Type B pancreatic cell (in vitro differentiated cells): ENCODE results near the gene EHMT1. TPM values are rescaled to one million over a fixed set of nuclear protein-coding genes. Genes with fewer than 3 reads are reported as not detected.
"Not testable (repeated sequence)": the region's sequence is repeated elsewhere in the genome, so short reads cannot be mapped to it uniquely, and the experiment has no call there.

ENCODE experiments used
- DNase-seq: peaks from one replicate; pipeline ENCODE4 v3.0.0; 2021; ENCODE audit warnings: mixed read lengths; ENCODE audit not compliant: unreplicated experiment; ENCODE audit errors: extremely low spot score
- H3K27ac Mint-ChIP-seq: 2 replicates; pipeline ENCODE4 v1.8.0; 2021; ENCODE audit warnings: mild to moderate bottlenecking, mixed read lengths
- H3K27me3 Mint-ChIP-seq: 2 replicates; pipeline ENCODE4 v1.8.0; 2021; ENCODE audit warnings: mixed read lengths
- H3K36me3 Mint-ChIP-seq: 2 replicates; pipeline ENCODE4 v1.8.0; 2021; ENCODE audit warnings: mixed read lengths
- H3K4me1 Mint-ChIP-seq: one replicate; pipeline ENCODE4 v1.8.0; 2021; ENCODE audit warnings: mixed read lengths; ENCODE audit not compliant: unreplicated experiment
- H3K4me3 Mint-ChIP-seq: 2 replicates; pipeline ENCODE4 v1.8.0; 2021; ENCODE audit warnings: mild to moderate bottlenecking, mixed read lengths
- H3K9me3 Mint-ChIP-seq: 2 replicates; pipeline ENCODE4 v1.8.0; 2021; ENCODE audit warnings: mixed read lengths
- CTCF ChIP-seq: fragments of 200-600 bp; sonication (generic); conservative IDR thresholded peaks from 2 replicates; pipeline ENCODE4 v1.5.0; 2021; ENCODE audit warnings: antibody characterized with exemption, mild to moderate bottlenecking
- total RNA-seq: library from RNA; stranded (reverse); gene quantifications from 2 replicates; pipeline ENCODE4 v1.2.1, GENCODE V29; 2021; ENCODE audit warnings: low replicate concordance

The EHMT1 gene
- total RNA-seq, 1 donor from 2014 or later = 111 TPM

GRCh38 chr9:137711678-137712105 lies 92.9 kb downstream of the EHMT1 start:
- peaks cover 8% of the 10 kb centered on the region for H3K9me3 Mint-ChIP-seq
- TF ChIP-seq CTCF = no peak
- no peaks in the 10 kb centered on the region for H3K27me3 Mint-ChIP-seq
- H3K4me3 Mint-ChIP-seq = no peak overlapping the region
- DNase-seq = no peak
- H3K4me1 Mint-ChIP-seq = peaks cover 4% of the 10 kb centered on the region
- H3K27ac Mint-ChIP-seq = peak overlapping the region; percentile 32
- H3K36me3 Mint-ChIP-seq = peaks cover 38% of the 10 kb centered on the region

DNA sequence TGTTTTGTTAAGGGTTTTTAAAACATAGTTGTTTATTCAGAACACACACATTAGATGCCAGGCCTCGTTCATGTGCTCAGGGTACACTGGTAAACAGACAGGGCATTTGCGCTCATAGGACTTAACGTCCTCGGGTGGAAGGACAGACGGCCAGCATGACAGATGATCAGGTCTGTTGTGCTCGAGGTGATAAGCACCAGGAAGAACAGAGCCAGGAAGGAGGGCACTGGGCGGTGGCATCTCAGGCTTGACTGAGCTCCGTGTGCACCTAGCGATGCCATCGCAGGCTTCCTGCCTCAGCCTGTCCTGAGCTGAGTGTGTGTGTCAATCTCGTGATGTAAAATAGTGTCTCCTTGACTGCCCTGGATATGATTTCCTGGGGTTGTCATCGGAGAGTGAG lies 96.5 kb downstream of the EHMT1 start:
- peaks cover 11% of the 10 kb centered on the region for H3K9me3 Mint-ChIP-seq
- H3K4me3 Mint-ChIP-seq = no peak overlapping the region
- no peak for TF ChIP-seq CTCF
- H3K27ac Mint-ChIP-seq = no peak overlapping the region
- DNase-seq = no peak
- no peaks in the 10 kb centered on the region for H3K27me3 Mint-ChIP-seq
- H3K4me1 Mint-ChIP-seq = no peaks in the 10 kb centered on the region
- H3K36me3 Mint-ChIP-seq = peaks cover 59% of the 10 kb centered on the region

DNA sequence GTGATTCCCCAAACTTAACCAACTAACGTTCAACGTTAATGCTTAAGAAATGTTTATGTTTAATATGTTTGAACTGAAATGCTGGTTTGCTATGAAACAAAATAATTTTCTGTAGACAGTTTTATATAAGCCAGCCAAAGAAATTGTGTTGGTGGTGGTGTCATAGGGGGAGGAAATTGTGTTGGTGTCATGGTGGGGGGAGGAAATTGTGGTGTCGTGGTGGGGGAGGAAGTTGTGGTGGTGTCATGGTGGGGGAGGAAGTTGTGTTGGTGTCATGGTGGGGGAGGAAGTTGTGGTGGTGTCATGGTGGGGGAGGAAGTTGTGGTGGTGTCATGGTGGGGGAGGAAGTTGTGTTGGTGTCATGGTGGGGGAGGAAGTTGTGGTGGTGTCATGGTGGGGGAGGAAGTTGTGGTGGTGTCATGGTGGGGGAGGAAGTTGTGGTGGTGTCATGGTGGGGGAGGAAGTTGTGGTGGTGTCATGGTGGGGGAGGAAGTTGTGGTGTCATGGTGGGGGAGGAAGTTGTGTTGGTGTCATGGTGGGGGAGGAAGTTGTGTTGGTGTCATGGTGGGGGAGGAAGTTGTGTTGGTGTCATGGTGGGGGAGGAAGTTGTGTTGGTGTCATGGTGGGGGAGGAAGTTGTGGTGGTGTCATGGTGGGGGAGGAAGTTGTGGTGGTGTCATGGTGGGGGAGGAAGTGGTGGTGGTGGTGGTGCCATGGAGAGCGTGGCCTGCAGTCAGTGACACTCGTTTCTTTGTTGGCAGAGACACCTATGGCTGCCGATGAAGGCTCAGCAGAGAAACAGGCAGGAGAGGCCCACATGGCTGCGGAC lies 97.3 kb downstream of the EHMT1 start:
- DNase-seq, H3K4me3 Mint-ChIP-seq, H3K4me1 Mint-ChIP-seq, H3K27me3 Mint-ChIP-seq, H3K27ac Mint-ChIP-seq: not testable (repeated sequence)
- Mint-ChIP-seq H3K9me3 (peaks cover 11% of the 10 kb centered on the region), H3K36me3 (peaks cover 56% of the 10 kb centered on the region)

GRCh38 chr9:137716694-137717287 lies 98.0 kb downstream of the EHMT1 start:
- Mint-ChIP-seq H3K36me3 (peaks cover 58% of the 10 kb centered on the region), H3K4me3 (no peak overlapping the region)

GRCh38 chr9:137717776-137718327 lies 99.0 kb downstream of the EHMT1 start:
- Mint-ChIP-seq H3K4me1 (peaks cover 9% of the 10 kb centered on the region), H3K27ac (no peak overlapping the region), H3K9me3 (peaks cover 11% of the 10 kb centered on the region), H3K36me3 (peaks cover 54% of the 10 kb centered on the region), H3K27me3 (no peaks in the 10 kb centered on the region), H3K4me3 (no peak overlapping the region)
- no peak for DNase-seq
- no peak for TF ChIP-seq CTCF

More at GRCh38 chr9:137716694-137717287, 98.0 kb downstream of the EHMT1 start:
- Mint-ChIP-seq H3K27me3 (no peaks in the 10 kb centered on the region), H3K27ac (no peak overlapping the region), H3K4me1 (peaks cover 3% of the 10 kb centered on the region), H3K9me3 (peaks cover 11% of the 10 kb centered on the region)
- no peak for DNase-seq
- no peak for TF ChIP-seq CTCF

- no peak for TF ChIP-seq CTCF
- H3K4me1 Mint-ChIP-seq = peaks cover 9% of the 10 kb centered on the region
- no peak overlapping the region for H3K4me3 Mint-ChIP-seq
- peaks cover 7% of the 10 kb centered on the region for H3K9me3 Mint-ChIP-seq
- H3K36me3 Mint-ChIP-seq = peaks cover 48% of the 10 kb centered on the region
- no peak for DNase-seq
- H3K27me3 Mint-ChIP-seq = no peaks in the 10 kb centered on the region
- no peak overlapping the region for H3K27ac Mint-ChIP-seq
Measured at GRCh38 chr9:137719194-137719593, 100.4 kb downstream of the EHMT1 start.
